Body of pancreas (tissue), 4 donors: Measurements from ENCODE around the gene KRTAP10-12.

ENCODE experiments used
- POLR2A ChIP-seq, 3 donors: fragments of 450-650 bp; IDR thresholded peaks; one replicate each; pipeline ENCODE4 v1.6.1; 2016; ENCODE audit warnings: antibody characterized with exemption in 3 of 3, mild to moderate bottlenecking in 2 of 3
- TF ChIP-seq, protein P1 (sequence below), 7 experiments: fragments of 450-650 bp in 4 of 7; fragments of 200-600 bp in 3 of 7; sonication (generic) in 3 of 7; IDR thresholded peaks; one replicate each; pipeline ENCODE4 v1.5.1; 2016 to 2019; ENCODE audit warnings: antibody characterized with exemption in 7 of 7

DNA sequence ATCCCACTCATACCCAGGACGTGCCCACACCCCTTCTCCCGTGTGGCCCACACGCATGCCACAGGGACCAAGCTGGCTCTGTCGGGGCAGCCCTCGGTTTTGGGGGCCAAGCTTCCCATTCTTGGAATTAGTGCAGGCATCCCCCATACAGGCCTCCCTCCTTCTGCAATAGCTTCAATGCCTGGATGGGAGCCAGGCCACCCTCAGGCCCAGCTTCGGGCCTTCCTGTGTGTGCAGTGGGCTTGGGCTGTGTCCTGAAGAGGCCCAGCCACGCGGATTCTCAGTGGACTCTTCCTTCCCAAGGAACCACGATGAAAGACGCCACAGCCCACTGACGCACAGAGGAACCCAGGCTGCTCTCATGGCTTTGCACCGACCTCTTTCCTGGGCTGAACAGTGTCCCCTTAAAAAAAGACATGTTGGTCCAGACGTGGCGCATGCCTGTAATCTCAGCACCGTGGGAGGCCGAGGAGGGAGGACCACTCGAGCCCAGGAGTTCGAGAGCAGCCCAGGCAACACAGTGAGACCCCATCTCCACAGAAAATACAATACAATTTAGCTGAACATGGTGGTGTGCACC, 47.4 kb upstream of the KRTAP10-12 start:
- no peak for TF ChIP-seq POLR2A (IDR thresholded peaks at IDR 0.05)
- TF ChIP-seq, protein P1, sequence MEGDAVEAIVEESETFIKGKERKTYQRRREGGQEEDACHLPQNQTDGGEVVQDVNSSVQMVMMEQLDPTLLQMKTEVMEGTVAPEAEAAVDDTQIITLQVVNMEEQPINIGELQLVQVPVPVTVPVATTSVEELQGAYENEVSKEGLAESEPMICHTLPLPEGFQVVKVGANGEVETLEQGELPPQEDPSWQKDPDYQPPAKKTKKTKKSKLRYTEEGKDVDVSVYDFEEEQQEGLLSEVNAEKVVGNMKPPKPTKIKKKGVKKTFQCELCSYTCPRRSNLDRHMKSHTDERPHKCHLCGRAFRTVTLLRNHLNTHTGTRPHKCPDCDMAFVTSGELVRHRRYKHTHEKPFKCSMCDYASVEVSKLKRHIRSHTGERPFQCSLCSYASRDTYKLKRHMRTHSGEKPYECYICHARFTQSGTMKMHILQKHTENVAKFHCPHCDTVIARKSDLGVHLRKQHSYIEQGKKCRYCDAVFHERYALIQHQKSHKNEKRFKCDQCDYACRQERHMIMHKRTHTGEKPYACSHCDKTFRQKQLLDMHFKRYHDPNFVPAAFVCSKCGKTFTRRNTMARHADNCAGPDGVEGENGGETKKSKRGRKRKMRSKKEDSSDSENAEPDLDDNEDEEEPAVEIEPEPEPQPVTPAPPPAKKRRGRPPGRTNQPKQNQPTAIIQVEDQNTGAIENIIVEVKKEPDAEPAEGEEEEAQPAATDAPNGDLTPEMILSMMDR (IDR thresholded peaks at IDR 0.05), result no peak
